OCI-LY1 (cell line): ENCODE measurements around the gene HOXB7.

Experiments
- EZH2 ChIP-seq: fragments of 200-600 bp; sonication (generic), shearing (Covaris generic); IDR thresholded peaks from 2 replicates; pipeline ENCODE4 v1.8.0; 2017; ENCODE audit warnings: borderline replicate concordance, mixed run types, mild to moderate bottlenecking, antibody characterized with exemption, low read length, moderate library complexity, mixed read lengths
- TF ChIP-seq, protein P1 (sequence below): fragments of 200-600 bp; sonication (generic), shearing (Covaris generic); IDR thresholded peaks from 2 replicates; pipeline ENCODE4 v1.5.1; 2017; ENCODE audit warnings: mild to moderate bottlenecking, antibody characterized with exemption, low read length, moderate library complexity, mixed read lengths

- TF ChIP-seq, protein P1, sequence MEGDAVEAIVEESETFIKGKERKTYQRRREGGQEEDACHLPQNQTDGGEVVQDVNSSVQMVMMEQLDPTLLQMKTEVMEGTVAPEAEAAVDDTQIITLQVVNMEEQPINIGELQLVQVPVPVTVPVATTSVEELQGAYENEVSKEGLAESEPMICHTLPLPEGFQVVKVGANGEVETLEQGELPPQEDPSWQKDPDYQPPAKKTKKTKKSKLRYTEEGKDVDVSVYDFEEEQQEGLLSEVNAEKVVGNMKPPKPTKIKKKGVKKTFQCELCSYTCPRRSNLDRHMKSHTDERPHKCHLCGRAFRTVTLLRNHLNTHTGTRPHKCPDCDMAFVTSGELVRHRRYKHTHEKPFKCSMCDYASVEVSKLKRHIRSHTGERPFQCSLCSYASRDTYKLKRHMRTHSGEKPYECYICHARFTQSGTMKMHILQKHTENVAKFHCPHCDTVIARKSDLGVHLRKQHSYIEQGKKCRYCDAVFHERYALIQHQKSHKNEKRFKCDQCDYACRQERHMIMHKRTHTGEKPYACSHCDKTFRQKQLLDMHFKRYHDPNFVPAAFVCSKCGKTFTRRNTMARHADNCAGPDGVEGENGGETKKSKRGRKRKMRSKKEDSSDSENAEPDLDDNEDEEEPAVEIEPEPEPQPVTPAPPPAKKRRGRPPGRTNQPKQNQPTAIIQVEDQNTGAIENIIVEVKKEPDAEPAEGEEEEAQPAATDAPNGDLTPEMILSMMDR: no peak
- TF ChIP-seq EZH2: no peak
These were observed 9.8 kb upstream of the HOXB7 start for GRCh38 chr17:48620461-48621139.
